Esophagus squamous epithelium (tissue), 5 donors: ENCODE data around the gene CREB3L1. TPM values are rescaled to one million over a fixed set of nuclear protein-coding genes. Genes with fewer than 3 reads are reported as not detected.

Experiments
- DNase-seq: peaks from one replicate; lab custom pipeline; 2025; lab: John Stamatoyannopoulos, UW
- H3K27ac ChIP-seq, 4 donors: fragments of 200-600 bp; sonication (generic); one replicate each; pipeline ENCODE4 v1.5.1; 2016 to 2019; ENCODE audit warnings: mild to moderate bottlenecking in 1 of 4
- H3K27me3 ChIP-seq, 4 donors: fragments of 200-600 bp; sonication (generic); 1 replicate in 3 of 4; 2 replicates in 1 of 4; pipeline versions ENCODE4 v1.5.1 to v1.6.0; 2017 to 2021; ENCODE audit warnings: antibody characterized with exemption in 1 of 4
- H3K36me3 ChIP-seq, 3 donors: fragments of 200-600 bp; sonication (generic); one replicate each; pipeline ENCODE4 v1.5.1; 2016 to 2019
- H3K4me1 ChIP-seq, 3 donors: fragments of 200-600 bp; sonication (generic); one replicate each; pipeline ENCODE4 v1.5.1; 2017 to 2019
- H3K4me3 ChIP-seq, 4 donors: fragments of 200-600 bp; sonication (generic); 1 replicate in 3 of 4; 2 replicates in 1 of 4; pipeline ENCODE4 v1.5.1; 2016 to 2019; ENCODE audit warnings: mild to moderate bottlenecking in 2 of 4, moderate library complexity in 1 of 4
- H3K9me3 ChIP-seq, 3 donors: fragments of 200-600 bp; sonication (generic); one replicate each; pipeline ENCODE4 v1.5.1; 2016 to 2019
- CTCF ChIP-seq, 6 experiments: fragments of 450-650 bp in 4 of 6; fragments of 200-600 bp in 2 of 6; sonication (generic) in 2 of 6; IDR thresholded peaks; one replicate each; pipeline ENCODE4 v1.5.1; 2016 to 2019; ENCODE audit warnings: antibody characterized with exemption in 6 of 6, mild to moderate bottlenecking in 4 of 6, moderate library complexity in 4 of 6
- POLR2A ChIP-seq, 4 donors: fragments of 450-650 bp; IDR thresholded peaks; one replicate each; pipeline ENCODE4 v1.6.1; 2017; ENCODE audit warnings: antibody characterized with exemption in 4 of 4, mild to moderate bottlenecking in 4 of 4, moderate library complexity in 3 of 4
- WGBS, 2 donors: methylation state at CpG; one replicate each; pipeline ENCODE4 v1.1.5; 2018; 5-methylcytosine and 5-hydroxymethylcytosine counted together
- intact Hi-C: fragments of 100-400 bp; cut with DNase I; formaldehyde crosslinking; loops from one replicate; pipeline ENCODE4 v1.15.0; 2022
- total RNA-seq, 4 donors: library from RNA; depleted of rRNA; stranded (reverse); fragments of >200 nt; gene quantifications; one replicate each; pipeline ENCODE4 v1.1.0, GENCODE V29; 2016
- donor health status: DM: yes; HTN: yes; CAD: no.

CREB3L1 gene
- total RNA-seq, 4 donors from 2014 or later, result 0.13 to 2.1 (median 0.63) TPM

GRCh38 chr11:46348566-46349401 is 71.3 kb downstream of the CREB3L1 start:
- intact Hi-C loops, result no loop called here
- H3K27ac ChIP-seq, result peak overlapping the region in 3 of 4 donors; percentile 80 to 88 (median 85)
- no peaks in the 10 kb centered on the region for H3K27me3 ChIP-seq
- TF ChIP-seq POLR2A (IDR thresholded peaks at IDR 0.05), result no peak
- TF ChIP-seq CTCF (IDR thresholded peaks at IDR 0.05), result no peak
- no peaks in the 10 kb centered on the region for H3K9me3 ChIP-seq
- H3K36me3 ChIP-seq, result no peaks in the 10 kb centered on the region
- 48 to 52% methylated on average over 13 to 15 of the region's 18 CpGs for WGBS, 2 donors
- DNase-seq, result no peak
- H3K4me3 ChIP-seq, result peak overlapping the region; percentile 53 to 94 (median 84)
- H3K4me1 ChIP-seq, result peaks cover 64 to 93% (median 76%) of the 10 kb centered on the region in 3 donors

- Histone ChIP-seq H3K27ac (no peak overlapping the region), H3K4me3 (no peak overlapping the region), H3K4me1 (peaks cover 61 to 93% (median 67%) of the 10 kb centered on the region in 3 donors), H3K9me3 (no peaks in the 10 kb centered on the region), H3K27me3 (no peaks in the 10 kb centered on the region), H3K36me3 (no peaks in the 10 kb centered on the region)
- no peak for DNase-seq
- 29 to 48% methylated on average over 2 to 3 of the region's 3 CpGs for WGBS, 2 donors
- intact Hi-C loops, result no loop called here
- no peak for TF ChIP-seq CTCF (IDR thresholded peaks at IDR 0.05)
- no peak for TF ChIP-seq POLR2A (IDR thresholded peaks at IDR 0.05)
Observed at GRCh38 chr11:46350695-46351094, 73.2 kb downstream of the CREB3L1 start.

- Histone ChIP-seq H3K27me3 (no peaks in the 10 kb centered on the region), H3K36me3 (no peaks in the 10 kb centered on the region), H3K27ac (no peak overlapping the region), H3K4me3 (no peak overlapping the region), H3K4me1 (peaks cover 57 to 93% (median 63%) of the 10 kb centered on the region in 3 donors), H3K9me3 (no peaks in the 10 kb centered on the region)
- 61% methylated on average over 4 of the region's 8 CpGs; no CpG with 5 or more reads in 1 of the 2 donors for WGBS, 2 donors
- TF ChIP-seq CTCF (IDR thresholded peaks at IDR 0.05) (no peak), POLR2A (IDR thresholded peaks at IDR 0.05) (no peak)
- no peak for DNase-seq
- intact Hi-C loops, result no loop called here
Observed at GRCh38 chr11:46351148-46351547, 73.7 kb downstream of the CREB3L1 start.

- DNase-seq, result no peak
- peak overlapping the region in 1 of 4 donors; percentile 51 for H3K4me3 ChIP-seq
- H3K27ac ChIP-seq, result peak overlapping the region in 3 of 4 donors; percentile 24 to 61 (median 42)
- H3K9me3 ChIP-seq, result no peaks in the 10 kb centered on the region
- TF ChIP-seq CTCF (IDR thresholded peaks at IDR 0.05) (no peak), POLR2A (IDR thresholded peaks at IDR 0.05) (no peak)
- H3K4me1 ChIP-seq, result peaks cover 58 to 93% (median 61%) of the 10 kb centered on the region in 3 donors
- no peaks in the 10 kb centered on the region for H3K27me3 ChIP-seq
- 52 to 63% methylated on average over 4 of the region's 5 CpGs for WGBS, 2 donors
- intact Hi-C loops, result no loop called here
- no peaks in the 10 kb centered on the region for H3K36me3 ChIP-seq
Observed at GRCh38 chr11:46351606-46352005, 74.1 kb downstream of the CREB3L1 start.
